MM.1S (cell line): Measurements from ENCODE around the gene HBP1.

ENCODE experiments used
- CTCF ChIP-seq: fragments of 300-600 bp; sonication (generic); IDR thresholded peaks from 2 replicates; pipeline ENCODE4 v1.5.1; 2016; ENCODE audit warnings: antibody characterized with exemption, low read length, mixed read lengths
- EZH2 ChIP-seq: fragments of 300-600 bp; sonication (generic); optimal IDR thresholded peaks from 2 replicates; pipeline ENCODE3; 2017; ENCODE audit warnings: low read depth, mild to moderate bottlenecking, antibody characterized with exemption, low read length, mixed read lengths
- EZH2phosphoT487 ChIP-seq: fragments of 300-600 bp; sonication (generic); IDR thresholded peaks from 2 replicates; pipeline ENCODE4 v1.6.1; 2018; ENCODE audit warnings: antibody characterized with exemption, low read length

DNA sequence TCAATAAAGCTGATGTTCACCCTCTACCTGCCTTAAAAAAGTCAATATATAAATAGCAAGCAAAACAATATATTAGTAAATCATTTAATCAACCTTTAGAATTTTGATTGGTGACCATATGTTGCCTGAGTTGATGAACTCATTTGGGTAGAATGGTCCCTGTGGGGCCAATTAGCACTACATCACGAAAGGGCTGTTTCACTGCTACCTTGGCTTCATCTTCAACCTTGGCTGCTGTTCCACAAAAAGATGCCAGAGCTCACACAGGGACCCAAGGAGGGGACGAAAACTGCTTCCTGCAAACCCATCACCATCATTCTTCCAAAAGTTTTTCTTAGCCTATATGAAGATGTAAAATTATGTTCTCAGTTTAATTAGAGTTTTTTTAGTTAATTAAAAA, 35.4 kb upstream of the HBP1 start:
- TF ChIP-seq EZH2phosphoT487 (no peak), CTCF (no peak), EZH2 (no peak)
